Activated T-cell treated with anti-CD3 and anti-CD28 coated beads for 4 hours (primary cell): ENCODE results near the gene DDR2.

Experiments used
- DNase-seq: peaks from one replicate; pipeline ENCODE4 v3.0.0-alpha.2; 2020

Gene DDR2

GRCh38 chr1:162631546-162632191 lies 595 bp upstream of the DDR2 start:
- no peak for DNase-seq

DNA sequence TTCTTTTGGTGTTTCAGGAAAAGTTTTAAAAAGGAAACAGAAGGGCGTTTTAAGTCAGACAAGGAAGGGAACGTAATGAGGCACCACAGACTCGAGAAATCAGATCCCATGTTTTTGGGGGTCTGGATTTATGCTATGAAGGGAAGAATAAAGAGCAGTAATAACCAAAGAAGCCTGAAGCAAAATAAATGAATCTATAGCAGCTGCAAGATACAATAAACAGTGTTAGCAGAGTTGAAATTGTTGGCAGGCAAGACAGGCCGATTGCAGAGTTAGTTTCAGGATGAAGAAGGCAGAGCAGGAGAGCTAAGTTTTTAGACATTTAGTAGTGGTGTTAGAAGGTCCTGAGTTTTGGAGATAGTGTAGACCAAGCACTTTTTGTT lies 425 bp downstream of the DDR2 start:
- no peak for DNase-seq

- no peak for DNase-seq
Observed at GRCh38 chr1:162633081-162633762, 958 bp downstream of the DDR2 start.

DNA sequence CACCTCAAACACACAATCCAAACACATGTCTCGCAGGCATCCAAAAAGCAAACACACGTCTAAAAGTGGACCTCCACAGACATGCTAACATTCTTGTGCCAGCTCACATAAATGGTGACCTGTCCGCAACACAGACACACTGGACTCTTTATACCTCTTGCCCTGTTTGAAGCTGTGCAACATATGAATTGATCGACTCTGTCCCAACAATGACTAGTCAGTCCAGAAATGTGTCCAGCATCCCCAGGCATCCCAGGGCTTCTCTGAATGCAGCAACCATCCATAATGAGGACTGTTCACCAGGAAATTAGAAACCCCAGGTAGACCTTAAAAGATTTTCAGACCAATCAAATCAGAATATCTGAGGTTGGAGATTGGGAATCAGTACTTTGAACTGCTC lies 3.2 kb downstream of the DDR2 start:
- no peak for DNase-seq

DNA sequence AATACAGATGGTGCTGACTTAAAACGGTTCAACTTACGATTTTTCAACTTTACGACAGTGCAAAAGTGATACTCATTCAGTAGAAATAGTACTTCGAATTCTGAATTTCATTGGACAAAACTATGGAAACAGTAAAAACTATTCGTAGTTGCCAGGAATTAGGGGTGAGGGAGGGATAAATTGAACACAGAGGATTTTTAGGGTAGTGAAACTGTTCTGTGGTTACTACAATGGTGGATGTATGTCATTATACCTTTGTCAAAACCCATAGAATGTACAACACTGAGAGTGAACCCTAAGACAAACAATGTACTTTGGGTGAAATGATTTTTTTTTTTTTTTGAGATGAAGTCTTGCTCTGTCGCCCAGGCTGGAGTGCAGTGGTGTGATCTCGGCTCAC lies 7.5 kb downstream of the DDR2 start:
- no peak for DNase-seq

- DNase-seq: no peak
Observed at GRCh38 chr1:162641114-162641513, 8.8 kb downstream of the DDR2 start.

- DNase-seq: no peak
Observed at GRCh38 chr1:162644986-162645314, 12.7 kb downstream of the DDR2 start.

DNA sequence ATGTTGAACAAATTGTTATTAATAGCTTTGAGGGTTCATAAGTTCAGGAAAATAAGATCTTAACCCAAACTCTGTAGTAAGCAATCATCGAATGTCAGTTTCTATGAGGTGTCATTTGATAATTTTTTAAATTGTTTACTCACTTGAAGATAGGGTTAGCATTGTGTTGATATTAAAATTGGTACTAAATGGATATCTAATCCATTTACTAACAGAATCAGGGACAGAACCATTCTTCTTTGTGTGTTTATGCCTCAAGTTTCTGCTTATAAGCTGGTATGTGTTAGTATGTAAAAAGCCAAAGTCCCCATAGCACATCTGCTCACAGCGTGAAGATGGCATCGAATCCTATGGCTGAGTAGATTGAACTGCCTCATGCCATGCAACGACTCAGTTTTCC lies 13.4 kb downstream of the DDR2 start:
- DNase-seq: no peak

- no peak for DNase-seq
Observed at GRCh38 chr1:162649583-162649982, 17.3 kb downstream of the DDR2 start.

DNA sequence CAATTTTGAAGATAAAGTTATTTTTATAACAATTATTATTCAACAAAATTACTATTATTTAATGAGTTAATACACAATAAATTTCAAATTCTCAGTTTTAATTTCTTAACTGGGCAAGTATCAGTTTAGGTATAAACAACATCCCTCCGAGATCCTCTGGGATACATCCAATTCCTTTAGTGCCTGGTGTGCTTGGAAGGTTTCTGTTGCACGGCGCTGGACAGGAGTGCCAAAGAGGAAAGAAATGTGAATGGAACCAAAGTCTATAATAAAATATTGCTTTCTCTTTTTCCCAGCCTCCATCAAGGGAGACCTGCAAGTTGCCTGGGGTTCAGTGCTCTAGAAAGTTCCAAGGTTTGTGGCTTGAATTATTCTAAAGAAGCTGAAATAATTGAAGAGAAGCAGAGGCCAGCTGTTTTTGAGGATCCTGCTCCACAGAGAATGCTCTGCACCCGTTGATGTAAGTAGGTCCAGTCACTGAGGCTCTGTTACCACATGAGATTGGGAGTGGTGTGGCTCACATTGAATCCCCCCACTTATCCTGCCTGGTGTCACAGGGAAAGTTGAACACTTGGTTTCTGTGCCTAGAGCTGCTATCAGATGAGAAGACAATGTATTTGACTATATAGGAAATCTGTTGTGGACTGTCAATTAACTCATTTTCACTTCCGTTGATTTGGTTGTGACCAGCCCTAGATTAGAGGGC lies 22.8 kb downstream of the DDR2 start:
- no peak for DNase-seq

DNA sequence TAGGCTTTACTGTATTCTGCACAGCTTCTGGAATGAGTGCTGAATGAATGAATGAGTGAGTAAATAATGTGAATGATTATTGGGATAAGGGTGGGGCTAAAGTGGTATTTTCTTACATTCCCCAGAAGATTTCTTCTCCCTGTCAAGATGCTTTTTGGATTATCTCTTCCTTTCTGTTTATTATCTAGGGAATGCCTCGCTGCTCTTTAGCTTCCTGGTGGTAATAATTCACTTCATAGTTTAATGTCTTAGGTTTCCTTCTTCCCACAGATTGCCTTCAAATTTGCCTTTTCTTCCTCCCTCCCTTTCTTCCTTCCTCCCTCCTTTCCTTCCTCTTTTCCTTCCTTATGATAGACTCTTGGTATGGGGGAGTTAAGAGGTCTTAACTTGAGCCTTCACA lies 24.0 kb downstream of the DDR2 start:
- no peak for DNase-seq

DNA sequence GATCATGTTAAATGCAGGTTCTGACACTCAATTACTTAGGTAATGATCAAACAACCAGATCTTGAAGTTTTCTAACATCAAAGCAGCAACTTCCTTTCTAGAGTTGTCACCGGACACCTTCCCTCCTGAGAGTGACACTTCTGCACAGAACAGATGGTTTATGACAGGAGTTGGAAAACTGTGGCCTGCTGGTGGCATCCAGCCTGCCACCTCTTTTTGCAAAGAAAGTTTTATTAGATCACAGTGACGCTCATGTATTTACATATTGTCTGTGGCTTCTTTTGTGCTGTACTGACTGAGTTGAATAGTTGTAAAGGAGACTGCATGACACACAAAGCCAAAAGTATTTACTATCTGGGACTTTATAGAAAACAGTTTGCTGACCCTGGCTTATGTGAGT lies 28.3 kb downstream of the DDR2 start:
- no peak for DNase-seq

DNA sequence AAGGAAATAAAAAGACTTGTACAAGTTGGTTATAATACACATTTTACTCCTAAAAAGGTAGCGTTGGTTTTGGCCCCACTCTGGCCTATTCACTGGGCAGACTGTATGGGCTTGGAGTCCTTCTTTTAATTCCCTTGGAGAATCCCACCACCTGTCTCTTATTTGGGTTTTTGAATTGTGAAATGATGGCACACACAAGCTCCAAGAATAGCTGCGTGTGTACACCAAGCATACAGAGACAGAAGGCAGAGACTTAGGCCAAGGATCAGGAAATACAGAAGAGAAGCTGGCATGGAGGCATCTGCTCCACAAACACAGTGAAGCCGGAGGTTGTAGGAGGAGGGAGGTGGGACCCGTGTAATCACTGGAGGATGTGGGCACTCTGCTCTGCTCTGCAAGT lies 29.1 kb downstream of the DDR2 start:
- no peak for DNase-seq

DNA sequence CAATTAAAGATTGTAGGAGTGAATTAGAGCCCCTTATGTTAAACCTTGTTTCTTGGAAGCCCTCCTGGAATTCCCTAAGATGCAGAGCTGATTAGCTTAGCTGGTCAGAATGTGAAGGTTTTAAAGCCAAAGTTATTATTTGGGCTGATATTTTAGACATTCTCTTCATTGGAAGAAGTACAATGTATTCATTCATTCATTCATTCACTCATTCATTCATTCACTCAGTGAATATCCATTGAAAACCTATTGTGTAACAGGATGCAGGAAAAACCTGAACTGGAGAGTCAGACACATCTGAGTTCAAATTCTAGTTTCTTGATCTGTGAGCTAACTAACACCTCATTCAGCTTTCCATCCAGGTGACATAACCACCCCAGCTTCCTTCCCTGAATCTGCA lies 29.7 kb downstream of the DDR2 start:
- DNase-seq: no peak

GRCh38 chr1:162663086-162663485 lies 30.8 kb downstream of the DDR2 start:
- no peak for DNase-seq

DNA sequence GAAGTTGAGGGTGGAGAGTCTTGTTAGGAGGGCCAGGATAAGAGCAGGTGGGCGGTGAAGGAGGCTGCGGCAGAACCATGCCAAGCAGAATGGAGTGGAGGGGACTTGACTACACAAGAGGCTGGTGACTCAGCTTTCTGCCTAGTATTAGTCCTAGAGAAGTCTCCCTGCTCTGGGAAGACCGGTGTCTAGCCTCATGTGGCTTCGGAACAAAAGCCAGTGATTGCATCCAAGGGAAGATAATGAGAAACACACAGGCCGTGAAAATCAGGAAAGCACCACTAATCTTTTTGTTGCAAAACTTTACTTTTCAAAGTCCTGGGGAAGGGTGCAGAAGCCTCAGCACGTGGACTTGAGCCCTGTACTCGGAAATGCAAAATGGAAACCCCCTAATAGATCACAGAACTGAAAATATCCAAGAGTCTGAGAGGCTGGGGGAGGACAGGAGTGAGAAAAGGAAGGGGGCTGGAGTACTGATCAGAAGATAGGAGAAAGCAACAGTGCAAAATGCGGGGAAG lies 31.4 kb downstream of the DDR2 start:
- no peak for DNase-seq

DNA sequence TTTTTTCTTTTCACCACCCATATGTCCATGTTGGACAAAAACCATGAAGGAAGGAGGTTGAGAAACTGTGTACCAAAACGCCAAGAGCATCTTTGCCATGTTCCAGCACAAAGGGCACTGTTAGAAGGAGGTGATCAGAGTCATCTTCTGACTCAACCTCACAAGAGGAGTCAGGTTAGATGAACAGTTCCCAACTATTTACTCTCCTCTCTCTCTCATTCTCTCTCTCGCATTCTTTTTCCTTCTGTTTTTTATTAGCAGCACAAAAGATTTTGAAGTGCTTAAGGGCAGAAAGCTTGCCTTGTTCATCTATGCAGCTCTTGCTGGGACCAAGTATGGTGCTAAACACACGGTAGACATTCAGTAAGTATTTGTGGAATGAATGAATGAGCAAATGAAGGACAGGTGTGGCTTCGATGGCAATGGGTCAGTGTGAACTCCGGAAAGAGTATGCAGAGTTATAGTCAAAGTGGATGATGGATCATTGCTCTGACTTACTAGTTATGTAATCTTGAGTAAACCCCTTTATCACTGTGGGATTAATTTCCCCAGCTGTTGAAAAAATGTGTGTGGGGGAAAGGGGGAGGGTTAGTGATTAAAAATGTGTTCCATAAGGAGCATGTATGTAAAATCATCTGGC lies 33.9 kb downstream of the DDR2 start:
- no peak for DNase-seq

- no peak for DNase-seq
Observed at GRCh38 chr1:162667381-162668080, 35.3 kb downstream of the DDR2 start.

DNA sequence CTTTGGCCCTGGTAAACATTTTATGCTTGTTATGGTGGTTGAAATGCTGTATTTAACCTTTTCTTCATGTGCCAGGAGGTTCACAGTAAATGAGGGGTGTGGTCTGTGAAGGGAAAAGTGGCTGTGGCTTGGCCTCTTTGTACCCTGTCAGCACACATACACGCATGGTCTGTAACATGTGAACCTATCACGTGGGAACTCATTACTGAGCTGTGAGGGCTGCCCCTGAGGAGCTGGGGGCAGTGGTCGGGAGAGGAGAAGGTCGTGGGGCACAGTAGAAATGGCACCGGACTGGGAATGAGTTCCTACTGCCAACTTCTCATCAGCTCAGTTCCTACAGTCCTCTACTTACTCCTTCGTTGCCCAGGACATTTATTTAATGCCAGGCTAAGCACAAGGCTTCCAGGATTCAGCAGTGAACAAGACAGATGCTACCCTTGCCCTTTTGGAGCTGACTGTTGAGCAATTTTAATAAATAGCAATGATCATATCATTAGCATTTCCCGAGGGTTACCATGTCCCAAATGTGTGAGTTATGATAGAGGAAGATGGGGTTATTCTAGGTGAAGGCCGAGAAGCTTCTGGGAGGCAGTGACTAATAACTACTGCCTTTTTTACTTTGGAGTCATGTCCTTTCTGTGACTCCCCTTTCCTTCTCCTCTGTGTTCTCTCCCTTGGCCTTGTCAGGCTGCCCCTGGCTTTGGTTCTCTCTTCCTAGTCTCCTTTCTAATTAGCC lies 38.8 kb downstream of the DDR2 start:
- DNase-seq: no peak

GRCh38 chr1:162671664-162672410 lies 39.6 kb downstream of the DDR2 start:
- no peak for DNase-seq

DNA sequence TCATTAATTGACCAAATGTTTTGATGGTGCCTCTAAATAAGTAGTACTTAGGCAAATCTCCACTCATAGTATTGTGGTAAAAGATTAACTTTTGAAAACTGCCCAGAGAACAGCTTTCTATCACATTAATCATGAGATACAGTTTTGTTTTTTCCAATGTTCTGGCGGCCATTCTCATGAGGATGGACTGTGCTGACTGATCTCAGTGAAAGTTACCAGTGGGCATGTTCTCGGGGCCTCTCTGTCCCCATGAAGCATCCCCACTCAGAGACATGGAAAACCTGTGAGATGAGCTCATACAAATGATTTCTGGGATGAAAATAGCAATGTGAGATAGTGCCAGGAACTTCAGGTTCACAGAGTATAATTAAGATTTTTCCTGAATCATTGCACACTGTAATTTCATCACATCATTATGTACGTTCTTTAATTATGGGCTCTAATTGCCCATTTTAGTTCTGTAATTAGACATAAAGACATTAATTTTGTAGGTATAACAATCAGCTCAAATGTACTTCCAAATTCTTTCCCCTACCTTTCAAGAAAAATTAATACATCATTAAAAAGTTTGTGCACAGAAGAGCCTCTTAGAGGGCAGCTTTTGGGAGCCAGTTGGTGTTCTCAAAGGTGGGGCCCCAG lies 40.5 kb downstream of the DDR2 start:
- no peak for DNase-seq
